ENCODE data around the gene GLCCI1.
"Not testable (repeated sequence)": the region's sequence is repeated elsewhere in the genome, so short reads cannot be mapped to it uniquely, and the experiment has no call there.

The GLCCI1 gene

GRCh38 chr7:8057566-8057965, 89.0 kb downstream of the GLCCI1 start:
- no peak overlapping the region for H3K4me3 ChIP-seq (ENCODE audit: low read depth, low read length)
- no peak for TF ChIP-seq CTCF (IDR thresholded peaks at IDR 0.05; ENCODE audit: borderline replicate concordance, insufficient read depth, low read depth, low read length)

- H3K4me3 ChIP-seq (ENCODE audit: low read depth, low read length): no peak overlapping the region
- TF ChIP-seq CTCF (IDR thresholded peaks at IDR 0.05; ENCODE audit: borderline replicate concordance, insufficient read depth, low read depth, low read length): no peak
Measured at GRCh38 chr7:8058322-8058721, 89.7 kb downstream of the GLCCI1 start.

GRCh38 chr7:8058852-8059251, 90.3 kb downstream of the GLCCI1 start:
- no peak for TF ChIP-seq CTCF (IDR thresholded peaks at IDR 0.05; ENCODE audit: borderline replicate concordance, insufficient read depth, low read depth, low read length)
- H3K4me3 ChIP-seq (ENCODE audit: low read depth, low read length): no peak overlapping the region

GRCh38 chr7:8060241-8060640, 91.6 kb downstream of the GLCCI1 start:
- no peak overlapping the region for H3K4me3 ChIP-seq (ENCODE audit: low read depth, low read length)
- TF ChIP-seq CTCF (IDR thresholded peaks at IDR 0.05; ENCODE audit: borderline replicate concordance, insufficient read depth, low read depth, low read length): no peak

- H3K4me3 ChIP-seq (ENCODE audit: low read depth, low read length): not testable (repeated sequence)
Measured at GRCh38 chr7:8063300-8063699, 94.7 kb downstream of the GLCCI1 start.

GRCh38 chr7:8063706-8064297, 95.2 kb downstream of the GLCCI1 start:
- H3K4me3 ChIP-seq (ENCODE audit: low read depth, low read length): no peak overlapping the region
- TF ChIP-seq CTCF (IDR thresholded peaks at IDR 0.05; ENCODE audit: borderline replicate concordance, insufficient read depth, low read depth, low read length): no peak

- no peak overlapping the region for H3K4me3 ChIP-seq (ENCODE audit: low read depth, low read length)
- no peak for TF ChIP-seq CTCF (IDR thresholded peaks at IDR 0.05; ENCODE audit: borderline replicate concordance, insufficient read depth, low read depth, low read length)
Measured at GRCh38 chr7:8064828-8065227, 96.2 kb downstream of the GLCCI1 start.

- no peak for TF ChIP-seq CTCF (IDR thresholded peaks at IDR 0.05; ENCODE audit: borderline replicate concordance, insufficient read depth, low read depth, low read length)
- H3K4me3 ChIP-seq (ENCODE audit: low read depth, low read length): no peak overlapping the region
Measured at GRCh38 chr7:8065356-8065813, 96.8 kb downstream of the GLCCI1 start.
